Activated T-cell treated with anti-CD3 and anti-CD28 coated beads for 24 hours (primary cell): Measurements from ENCODE around the gene ARSD.
A peak's percentile ranks its signal among the peaks of the same experiment; 100 is the strongest.
"Not testable (repeated sequence)": the region's sequence is repeated elsewhere in the genome, so short reads cannot be mapped to it uniquely, and the experiment has no call there.

ENCODE experiments used
- DNase-seq: peaks from one replicate; pipeline ENCODE4 v3.0.0-alpha.2; 2020; ENCODE audit warnings: low read depth

Gene ARSD, protein sequence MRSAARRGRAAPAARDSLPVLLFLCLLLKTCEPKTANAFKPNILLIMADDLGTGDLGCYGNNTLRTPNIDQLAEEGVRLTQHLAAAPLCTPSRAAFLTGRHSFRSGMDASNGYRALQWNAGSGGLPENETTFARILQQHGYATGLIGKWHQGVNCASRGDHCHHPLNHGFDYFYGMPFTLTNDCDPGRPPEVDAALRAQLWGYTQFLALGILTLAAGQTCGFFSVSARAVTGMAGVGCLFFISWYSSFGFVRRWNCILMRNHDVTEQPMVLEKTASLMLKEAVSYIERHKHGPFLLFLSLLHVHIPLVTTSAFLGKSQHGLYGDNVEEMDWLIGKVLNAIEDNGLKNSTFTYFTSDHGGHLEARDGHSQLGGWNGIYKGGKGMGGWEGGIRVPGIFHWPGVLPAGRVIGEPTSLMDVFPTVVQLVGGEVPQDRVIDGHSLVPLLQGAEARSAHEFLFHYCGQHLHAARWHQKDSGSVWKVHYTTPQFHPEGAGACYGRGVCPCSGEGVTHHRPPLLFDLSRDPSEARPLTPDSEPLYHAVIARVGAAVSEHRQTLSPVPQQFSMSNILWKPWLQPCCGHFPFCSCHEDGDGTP

DNA sequence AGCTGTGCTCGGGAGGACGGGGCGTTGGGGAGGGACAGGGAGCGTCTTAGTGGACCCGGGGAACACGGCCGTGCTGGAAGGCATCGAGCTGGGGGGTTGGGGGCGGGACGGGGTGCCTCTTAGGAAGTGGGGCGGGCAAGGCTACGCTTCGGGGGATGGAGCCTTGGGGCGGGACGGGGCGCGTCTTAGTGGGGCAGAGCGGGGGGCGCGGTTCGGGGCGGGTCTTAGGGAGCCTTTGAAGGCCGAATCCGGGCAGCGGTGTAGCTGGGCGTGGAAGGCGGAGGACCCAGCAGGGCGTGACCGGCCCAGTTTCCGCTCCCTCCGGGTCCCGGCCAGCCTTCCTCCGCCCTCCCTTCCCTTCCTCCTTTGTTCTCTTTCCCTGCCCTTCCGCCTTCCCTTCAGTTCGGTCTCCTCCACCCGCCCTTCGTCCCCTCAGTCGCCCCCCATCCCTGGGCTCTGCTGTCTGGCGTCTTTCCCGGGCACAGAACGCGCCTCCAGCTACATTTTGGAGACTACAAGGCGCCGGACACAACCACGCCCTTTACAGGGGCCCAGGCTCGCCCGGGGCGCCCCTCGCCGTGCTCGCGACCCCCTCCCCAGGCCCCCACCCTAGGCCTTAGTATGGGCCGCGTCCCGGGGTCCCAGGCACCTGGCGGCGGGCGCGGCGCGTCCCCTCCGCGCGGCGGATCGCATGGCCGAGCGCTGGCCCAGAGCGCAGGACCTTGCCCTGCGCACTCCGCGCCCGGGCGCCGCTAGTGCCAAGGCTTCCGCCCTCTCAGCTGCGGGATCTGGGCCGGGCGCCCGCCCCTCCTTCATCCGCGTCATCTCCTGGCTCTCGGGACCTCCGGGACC, at the start of gene ARSD:
Gene ARSD, minus strand, starts transcription at position 757 of the 852 bp plus-strand sequence. Its CDS starts 64 bp downstream, at position 693.
- peak; percentile 10 for DNase-seq

DNA sequence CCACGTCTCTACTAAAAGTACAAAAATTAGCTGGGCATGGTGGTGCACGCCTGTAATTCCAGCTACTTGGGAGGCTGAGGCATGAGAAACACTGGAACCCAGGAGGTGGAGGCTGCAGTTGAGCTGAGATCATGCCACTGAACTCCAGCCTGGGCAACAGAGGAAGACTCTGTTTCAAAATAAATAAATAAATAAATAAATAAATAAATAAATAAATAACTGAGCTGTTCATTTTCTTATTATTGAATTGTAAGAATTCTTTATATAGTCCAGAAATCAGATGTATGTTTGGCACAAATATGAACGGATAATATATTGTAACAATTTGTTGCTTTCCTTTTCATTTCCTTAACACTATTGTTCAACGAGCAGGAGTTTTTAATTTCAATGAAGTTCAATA, 49.5 kb upstream of the ARSD start:
- not testable (repeated sequence) for DNase-seq

DNA sequence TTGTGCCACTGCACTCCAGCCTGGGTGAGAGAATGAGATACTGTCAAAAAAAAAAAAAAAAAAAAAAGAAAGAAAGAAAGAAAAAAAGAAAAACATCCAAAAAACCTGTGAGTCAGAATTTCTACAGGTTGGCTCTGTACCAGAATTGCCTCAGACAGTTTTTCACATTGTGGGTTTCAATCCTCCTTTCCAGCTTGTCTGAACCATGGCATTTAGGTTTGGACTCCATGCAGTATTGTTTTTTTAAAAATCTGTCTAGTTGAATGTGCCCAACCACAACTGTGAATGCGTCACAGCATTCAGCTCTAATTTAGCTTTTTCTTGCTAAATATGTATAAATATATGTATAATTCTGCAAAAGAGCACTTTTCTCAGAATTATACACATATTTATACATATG, 45.8 kb upstream of the ARSD start:
- no peak for DNase-seq

DNA sequence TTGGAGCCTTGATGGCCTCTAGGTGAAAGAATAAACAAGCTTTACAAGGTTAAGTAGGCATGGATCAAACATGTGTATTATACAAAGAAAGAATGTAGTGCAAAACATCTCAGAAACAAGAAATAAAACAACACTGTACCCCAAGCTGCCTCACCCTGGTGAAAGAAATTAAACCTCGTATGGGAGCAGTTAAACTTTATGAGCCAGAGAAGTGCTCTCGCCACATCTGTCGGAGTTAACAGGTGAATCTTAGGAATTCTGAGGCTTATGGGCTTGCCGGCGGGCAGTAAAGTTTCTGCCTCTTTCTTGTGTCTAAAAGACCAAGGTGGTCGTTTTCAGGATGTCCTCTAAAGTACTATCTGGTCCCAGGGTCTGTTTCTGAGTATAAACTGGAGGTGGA, 43.3 kb upstream of the ARSD start:
- DNase-seq: no peak

DNA sequence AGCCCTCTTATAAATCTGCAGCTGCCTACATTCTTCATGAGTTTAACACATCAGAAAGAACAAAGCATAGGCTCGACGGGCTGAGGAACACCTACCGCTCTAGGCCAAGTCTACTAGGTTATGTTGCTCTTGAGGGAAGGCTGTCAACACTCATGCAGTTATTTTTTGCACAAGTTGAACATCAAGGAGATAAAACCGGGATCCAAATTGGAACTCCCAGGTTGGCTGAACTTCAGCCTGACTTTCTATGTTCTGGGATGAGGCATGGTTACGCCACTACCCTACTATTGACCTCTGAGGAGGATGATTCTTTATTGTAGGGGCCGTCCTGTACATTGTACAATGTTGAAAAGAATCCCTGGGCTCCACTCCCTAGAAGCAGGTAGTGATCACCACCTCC, 39.9 kb upstream of the ARSD start:
- no peak for DNase-seq

DNA sequence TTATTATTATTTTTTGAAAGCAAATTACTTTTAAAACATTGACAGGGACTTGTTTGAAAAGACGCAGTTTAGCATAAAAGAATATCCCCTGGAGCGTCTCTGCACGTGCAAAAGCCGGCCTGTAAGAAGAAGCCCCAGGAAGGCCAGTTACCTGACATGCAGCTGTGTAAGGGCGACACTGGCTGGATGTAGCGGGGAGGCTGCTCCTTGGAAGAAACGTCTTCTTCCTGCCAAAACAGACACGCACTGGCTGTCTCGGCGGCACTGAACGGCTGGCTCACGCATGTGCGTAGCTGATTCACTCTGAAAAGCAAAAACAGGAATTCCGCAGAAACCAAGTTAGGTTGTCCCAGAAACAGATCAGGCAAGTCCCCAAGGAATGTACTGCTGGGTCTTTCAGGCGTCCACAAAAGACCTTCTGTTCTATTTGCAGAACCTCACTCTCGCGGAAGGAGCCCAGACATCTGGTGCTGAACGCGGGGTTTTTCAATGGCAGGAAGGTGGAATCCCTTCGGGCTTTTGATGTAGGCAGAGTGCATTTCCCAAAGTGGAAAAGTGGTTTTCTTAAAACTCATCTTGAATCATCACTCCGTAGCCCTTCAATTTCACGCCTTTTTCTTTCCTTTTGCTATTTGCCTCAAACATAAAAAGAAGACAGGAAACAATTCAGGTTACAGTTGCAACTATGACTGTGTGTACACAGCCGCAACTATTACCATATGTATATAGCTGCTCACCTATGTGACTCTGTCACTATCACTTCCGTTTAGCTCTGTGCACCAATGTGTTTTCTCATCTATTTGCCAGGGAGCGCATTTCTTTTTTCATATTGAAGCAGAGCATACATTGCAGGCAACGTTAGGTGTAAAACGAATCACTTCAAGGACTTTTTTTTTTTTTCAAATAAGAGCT, 39.1 kb upstream of the ARSD start:
- DNase-seq: peak; percentile 15

DNA sequence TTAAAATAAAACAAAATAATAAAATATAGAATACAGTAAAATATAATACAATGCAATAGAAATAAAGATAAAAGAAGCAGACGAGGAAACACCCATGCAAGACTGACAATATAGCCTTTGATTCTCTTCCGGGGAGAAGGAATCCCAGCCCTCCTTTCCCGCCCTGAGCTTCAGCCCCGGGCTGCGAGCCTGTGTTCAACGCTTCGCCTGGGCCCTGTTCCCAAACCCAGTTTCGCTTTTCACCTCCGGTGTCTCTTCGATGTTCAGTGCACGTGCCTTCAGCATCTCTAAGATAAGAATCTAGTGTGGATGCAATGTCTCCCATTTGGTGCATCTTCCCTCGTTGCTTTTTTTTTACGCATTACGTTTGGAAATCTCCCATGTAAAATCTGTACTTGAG, 38.4 kb upstream of the ARSD start:
- no peak for DNase-seq

DNA sequence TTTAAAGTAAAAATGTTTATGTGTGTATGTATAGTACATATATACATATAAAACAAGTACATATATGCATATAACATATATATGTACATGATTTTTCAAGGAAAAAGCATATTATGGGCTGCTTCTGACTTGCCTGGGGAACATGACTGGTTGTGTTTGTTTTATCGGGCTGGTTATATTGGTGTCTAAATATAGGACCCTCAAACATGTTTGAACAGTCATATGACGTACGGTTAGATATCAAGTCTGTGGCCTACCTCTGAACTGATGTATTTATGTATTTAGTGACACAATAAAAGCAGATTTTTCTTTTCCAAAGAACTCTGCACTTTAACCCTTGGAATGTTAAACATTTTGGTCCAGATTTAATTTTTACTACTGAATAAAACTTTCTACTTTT, 37.9 kb upstream of the ARSD start:
- DNase-seq: no peak

DNA sequence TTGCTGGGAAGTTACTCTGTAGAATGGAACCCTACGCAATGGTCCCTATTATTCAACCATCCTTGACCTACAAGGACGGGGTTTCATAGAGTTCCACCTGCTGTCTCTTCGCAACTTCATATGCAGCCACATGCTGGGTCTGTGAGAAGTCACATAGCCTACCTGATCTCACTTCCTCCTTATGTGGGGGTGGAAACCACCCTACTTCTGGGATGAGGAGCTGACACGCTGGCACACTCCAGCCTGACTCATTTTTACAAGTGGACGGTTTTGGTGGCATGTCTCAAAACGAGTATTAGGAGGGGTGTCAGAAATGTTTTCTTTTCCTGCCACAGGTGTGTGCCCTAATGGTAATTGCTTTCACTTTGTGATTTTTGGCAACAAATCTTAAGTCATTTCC, 36.8 kb upstream of the ARSD start:
- DNase-seq: no peak

DNA sequence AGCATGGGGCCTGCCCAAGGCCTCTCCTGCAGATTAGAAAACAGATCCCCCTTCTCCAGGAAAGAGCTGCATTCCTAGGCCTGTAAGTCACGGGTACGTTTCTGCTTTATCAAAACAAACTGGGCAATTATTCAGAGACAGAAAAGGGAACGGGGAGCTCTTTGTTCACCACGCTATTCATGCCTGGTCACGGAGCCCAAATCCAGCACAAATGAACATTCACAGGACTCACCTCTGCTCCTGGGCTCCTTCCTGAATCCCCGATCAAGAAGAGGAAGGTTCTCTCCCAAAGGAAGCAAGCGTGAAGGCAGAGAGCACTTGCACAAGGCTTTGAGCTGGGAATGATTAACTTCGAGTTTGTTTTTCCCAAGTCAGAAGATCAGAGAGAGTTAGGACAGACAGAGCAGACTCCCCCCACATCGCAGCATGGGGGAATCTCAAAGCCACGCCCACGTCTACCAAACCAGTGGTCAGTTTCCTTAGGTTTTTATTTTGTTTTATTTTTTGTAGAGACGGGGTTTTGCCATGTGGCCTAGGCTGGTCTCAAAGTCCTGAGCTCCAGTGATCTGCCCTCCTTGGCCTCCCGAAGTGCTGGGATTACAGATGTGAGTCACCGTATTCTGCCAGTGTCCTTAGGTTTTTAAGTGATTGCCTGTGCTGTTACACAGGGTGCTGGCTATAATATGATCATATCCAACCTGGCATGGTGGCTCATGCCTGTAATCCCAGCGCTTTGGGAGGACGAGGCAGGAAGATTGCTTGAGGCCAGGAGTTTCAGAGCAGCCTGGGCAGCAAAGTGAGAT, 35.1 kb upstream of the ARSD start:
- not testable (repeated sequence) for DNase-seq

DNA sequence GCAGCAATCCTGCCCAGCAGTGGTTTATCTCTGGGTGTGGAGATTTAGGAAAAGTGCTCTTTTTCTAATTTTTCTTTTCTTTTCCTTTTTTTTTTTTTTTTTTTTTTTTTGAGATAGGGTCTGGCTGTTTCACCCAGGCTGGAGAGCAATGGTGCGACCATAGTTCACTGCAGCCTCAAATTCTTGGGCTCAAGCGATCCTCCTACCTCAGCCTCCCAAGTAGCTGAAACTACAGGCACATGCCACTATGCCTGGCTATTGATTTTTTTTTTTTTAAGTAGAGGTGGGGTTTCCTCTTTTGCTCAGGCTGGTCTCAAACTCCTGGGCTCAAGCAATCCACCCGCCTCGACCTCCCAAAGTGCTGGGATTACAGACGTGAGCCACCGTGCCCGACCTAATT, 34.3 kb upstream of the ARSD start:
- not testable (repeated sequence) for DNase-seq

DNA sequence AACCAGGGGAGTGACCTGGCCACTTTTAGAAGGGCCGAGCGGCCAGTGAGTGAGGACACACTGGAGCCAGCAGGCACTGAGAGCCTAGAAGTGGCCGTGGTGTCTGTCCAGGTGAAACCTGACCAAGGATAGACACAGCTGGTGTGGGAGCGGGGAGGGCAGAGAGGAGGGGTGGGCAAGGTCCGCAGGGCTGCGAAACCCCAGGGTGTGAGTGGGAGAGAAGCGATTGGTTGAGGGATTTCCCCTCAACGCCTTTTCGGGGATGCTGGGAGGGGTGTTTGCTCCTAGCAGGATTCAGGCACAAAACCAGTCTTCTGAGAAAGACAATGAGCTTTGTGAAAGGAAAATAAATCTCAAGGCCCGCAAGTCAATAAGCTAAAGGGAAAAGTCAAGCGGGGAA, 33.2 kb upstream of the ARSD start:
- DNase-seq: no peak

DNA sequence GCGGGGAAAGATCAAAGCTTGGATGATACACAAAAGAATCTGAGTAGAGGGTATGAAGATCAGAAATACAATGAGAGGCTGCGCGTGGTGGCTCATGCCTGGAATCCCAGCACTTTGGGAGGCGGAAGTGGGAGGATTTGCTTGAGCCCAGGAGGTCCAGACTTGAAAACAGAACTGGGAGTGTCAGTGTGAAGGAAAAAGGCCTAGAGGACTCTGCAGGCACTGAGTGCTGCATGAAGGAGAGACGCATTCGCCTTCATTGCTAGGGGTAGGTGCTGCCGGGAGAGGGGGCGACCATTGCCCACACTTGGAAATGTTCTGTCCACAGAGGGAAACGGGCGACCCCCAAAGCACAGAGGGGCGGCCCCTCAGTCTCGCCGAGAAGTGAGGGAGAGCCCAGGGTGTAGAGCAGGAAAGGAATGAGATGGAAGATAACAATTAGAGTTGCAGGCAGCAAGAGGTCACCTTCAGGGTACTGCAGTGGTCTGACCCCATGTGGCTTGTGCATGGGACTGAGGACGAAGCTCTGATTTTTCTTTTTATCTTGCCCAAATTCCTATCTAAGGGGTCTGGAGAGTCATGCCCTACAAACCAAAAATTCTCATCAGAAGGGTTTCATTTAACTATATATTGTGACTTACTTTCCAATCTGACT, 31.8 kb upstream of the ARSD start:
- no peak for DNase-seq

DNA sequence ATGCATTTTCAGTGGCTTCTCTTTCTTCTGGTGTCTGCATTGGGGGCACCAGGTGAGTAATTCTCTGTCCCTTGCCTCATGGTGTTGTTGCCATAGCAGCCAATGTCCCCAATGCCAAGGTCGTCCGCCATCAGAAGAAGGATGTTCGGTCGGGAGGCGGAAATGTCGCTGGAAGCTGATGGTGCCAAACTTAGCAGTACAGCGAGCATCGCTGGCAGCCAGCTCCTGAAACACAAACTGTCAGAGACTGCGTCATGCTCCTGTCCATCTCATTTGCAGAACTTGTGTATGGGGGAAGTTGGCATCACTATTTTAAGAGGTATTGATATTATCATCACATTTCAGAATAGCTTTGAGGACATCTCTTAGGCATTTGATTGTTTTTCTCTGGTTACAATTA, 29.1 kb upstream of the ARSD start:
- no peak for DNase-seq

DNA sequence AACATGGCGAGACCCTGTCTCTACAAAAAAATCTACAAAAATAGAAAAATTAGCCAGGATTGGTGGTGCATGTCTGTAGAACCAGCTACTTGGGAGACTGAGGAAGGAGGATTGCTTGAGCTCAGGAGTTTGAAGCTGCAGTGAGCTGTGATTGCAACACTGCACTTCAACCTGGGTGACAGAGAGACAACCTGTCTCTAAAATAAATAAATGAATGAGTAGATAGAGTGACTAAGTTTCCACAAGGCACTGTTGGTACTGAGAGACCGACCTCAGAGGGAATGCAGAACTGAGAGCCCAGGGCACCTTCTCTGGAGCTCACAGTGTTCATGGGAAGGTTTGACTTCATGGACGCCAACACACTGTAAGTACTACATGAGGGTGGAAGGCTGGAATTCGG, 26.7 kb upstream of the ARSD start:
- DNase-seq: no peak

DNA sequence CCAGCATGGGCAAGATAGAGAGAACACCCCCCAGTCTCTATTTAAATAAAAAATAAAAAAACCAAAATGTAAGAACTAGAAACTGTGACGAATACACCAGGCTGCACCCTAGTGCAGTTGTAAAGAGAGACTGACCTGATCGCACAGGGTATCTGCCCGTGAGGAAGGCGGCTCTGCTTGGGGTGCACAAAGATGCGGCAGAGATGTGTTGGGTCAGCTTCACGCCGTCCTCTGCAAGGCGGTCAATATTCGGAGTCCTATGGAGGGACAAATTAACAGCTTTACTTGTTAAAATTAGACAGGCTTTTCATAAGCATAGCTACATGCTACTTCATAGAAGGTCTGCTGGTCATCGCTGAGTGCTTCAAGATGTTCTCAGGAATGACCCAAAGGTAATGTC, 26.1 kb upstream of the ARSD start:
- no peak for DNase-seq

DNA sequence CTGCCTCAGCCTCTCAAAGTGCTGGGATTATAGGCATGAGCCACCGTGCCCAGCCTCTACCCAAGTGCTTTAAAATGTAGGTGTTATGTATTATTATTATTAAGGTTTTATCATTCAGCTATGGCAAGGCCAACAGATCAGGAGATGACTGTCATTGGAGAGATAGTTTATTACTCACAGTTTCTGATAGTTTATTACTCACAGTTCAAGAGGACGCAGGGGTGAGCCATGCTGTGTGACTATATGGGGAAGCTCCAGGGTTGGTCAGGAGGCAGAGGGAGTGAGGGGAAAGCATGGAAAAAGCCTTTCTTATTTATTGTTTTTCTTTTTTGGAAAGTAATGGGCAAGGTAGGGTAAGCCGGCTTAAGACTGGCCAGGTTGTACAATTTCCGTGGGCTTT, 25.4 kb upstream of the ARSD start:
- DNase-seq: no peak

DNA sequence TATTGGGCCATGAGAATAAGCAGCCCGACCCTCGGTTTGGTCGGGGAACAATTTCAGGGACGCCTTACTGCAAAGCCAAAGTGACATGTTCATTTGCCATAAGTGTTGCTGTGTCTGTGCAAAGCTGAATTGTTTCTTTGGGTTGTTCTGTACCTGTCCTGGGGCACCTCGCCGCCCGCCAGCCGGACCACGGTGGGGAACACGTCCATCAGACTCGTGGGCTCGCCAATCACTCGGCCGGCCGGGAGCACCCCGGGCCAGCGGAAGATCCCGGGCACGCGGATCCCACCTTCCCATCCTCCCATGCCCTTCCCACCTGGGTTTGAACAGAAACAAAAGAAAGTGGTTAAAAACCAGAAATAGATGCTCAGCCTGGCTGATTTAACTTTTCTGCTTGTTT, 8.8 kb upstream of the ARSD start:
- not testable (repeated sequence) for DNase-seq

DNA sequence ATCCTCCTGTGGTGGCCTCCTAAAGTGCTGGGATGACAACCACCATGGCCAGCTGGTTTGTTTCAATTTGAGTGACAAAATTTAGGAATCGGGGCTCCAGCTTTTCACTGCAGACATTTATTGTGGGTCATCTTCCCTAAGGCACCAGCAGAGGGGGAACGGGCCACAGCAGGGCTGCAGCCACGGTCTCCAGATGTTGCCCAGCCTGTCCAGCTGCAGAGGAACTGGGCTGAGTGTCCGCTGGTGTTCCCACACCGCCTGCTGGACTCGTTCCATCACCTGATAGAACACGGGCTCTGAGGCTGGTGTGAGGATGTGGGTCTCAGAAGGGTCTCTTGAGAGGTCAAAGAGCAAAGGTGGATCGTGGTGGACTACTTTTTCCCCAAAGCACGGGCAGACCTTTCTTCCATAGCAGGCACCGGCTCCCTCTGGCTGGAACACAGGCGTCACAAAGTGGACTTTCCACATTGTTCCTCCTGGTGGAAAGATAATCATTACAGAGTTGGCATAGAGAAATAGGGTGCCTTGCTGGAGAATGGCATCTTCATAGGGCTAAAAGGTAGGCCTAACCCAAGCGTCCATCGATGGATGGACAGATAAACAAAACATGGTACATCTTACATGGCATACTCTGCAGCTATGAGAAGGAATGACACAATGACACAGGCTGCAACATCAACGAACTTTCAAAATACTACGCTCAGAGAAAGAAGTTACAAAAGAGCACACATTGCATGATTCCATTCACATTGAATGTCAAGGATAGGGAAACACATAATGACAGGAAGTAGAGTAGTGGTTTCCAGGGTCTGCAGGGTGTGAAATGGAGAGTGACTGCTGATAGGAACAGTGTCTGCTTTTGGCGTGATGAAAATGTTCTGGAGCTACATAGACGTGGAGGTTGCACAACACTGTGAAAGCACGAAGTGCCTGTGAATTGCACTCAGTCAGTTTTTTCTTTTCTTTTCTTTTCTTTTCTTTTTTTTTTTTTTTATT, 5.9 kb upstream of the ARSD start:
- no peak for DNase-seq
